ENCODE measurements around the gene CFAP20DC. TPM values are rescaled to one million over a fixed set of nuclear protein-coding genes. Genes with fewer than 3 reads are reported as not detected.

CFAP20DC gene
- total RNA-seq, 1 donor = 2.2 TPM

DNA sequence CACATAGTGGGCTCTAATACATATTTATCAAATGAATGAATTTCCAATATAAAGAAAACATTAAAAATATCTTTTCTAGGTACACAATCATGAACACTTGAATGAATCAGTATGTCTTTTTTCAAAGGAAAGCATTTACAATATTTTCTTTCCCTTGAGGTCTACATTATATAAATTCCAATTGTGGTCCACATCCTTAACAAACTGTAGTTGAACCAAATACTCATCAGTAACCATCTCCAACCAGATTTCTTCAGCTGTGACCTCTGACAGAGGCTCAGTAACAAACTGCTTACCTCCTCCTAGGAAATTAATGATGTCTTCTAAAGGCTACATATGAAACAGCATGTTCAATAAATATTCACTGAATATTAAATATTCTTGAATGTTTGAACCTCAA, 58.8 kb downstream of the CFAP20DC start:
- Histone ChIP-seq H3K36me3 (ENCODE audit: insufficient read depth, low read length) (no peaks in the 10 kb centered on the region), H3K4me1 (ENCODE audit: insufficient read depth, low read length) (peaks cover 16% of the 10 kb centered on the region), H3K4me2 (ENCODE audit: insufficient read depth, low read length) (no peak overlapping the region), H3K4me3 (ENCODE audit: insufficient read depth, low read length) (no peak overlapping the region), H3K27ac (ENCODE audit: low read depth, low read length) (no peak overlapping the region), H3K79me2 (ENCODE audit: insufficient read depth, low read length) (no peaks in the 10 kb centered on the region), H4K20me1 (ENCODE audit: insufficient read depth, low read length) (no peaks in the 10 kb centered on the region), H3K27me3 (ENCODE audit: insufficient read depth, low read length) (no peaks in the 10 kb centered on the region), H3K9me3 (ENCODE audit: low read depth, low read length) (no peaks in the 10 kb centered on the region), H2AFZ (ENCODE audit: low read length) (no peak overlapping the region)
- TF ChIP-seq CTCF (IDR thresholded peaks at IDR 0.05; ENCODE audit: extremely low read depth, low read depth, low read length) = no peak
- DNase-seq (ENCODE audit: insufficient read length, low spot score, missing footprints) = peak; percentile 6

DNA sequence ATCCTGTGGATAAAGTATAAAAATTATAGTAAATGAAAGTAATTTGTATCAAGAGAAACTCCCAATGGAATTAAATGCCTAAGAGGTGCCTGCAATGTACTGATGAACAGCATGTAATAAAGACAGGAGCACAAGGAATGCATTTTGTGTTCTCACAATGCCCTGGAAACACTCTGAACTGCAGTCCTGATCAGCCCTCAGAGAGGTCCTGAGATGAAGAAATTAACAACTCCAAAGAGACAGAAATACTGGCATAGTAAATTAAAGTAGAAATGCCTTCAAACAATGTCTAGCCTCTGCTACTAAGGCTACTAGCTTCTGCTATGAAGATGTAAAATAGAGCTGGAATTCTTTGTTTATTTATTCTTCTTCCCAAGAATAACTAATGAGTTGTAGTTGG, 59.9 kb downstream of the CFAP20DC start:
- H3K4me1 ChIP-seq (ENCODE audit: insufficient read depth, low read length) = peaks cover 16% of the 10 kb centered on the region
- H3K36me3 ChIP-seq (ENCODE audit: insufficient read depth, low read length) = no peaks in the 10 kb centered on the region
- no peak overlapping the region for H3K4me2 ChIP-seq (ENCODE audit: insufficient read depth, low read length)
- no peak for TF ChIP-seq CTCF (IDR thresholded peaks at IDR 0.05; ENCODE audit: extremely low read depth, low read depth, low read length)
- H3K79me2 ChIP-seq (ENCODE audit: insufficient read depth, low read length) = no peaks in the 10 kb centered on the region
- peak overlapping the region; percentile 2 for H2AFZ ChIP-seq (ENCODE audit: low read length)
- H3K4me3 ChIP-seq (ENCODE audit: insufficient read depth, low read length) = no peak overlapping the region
- H3K27ac ChIP-seq (ENCODE audit: low read depth, low read length) = peak overlapping the region; percentile 20
- no peaks in the 10 kb centered on the region for H4K20me1 ChIP-seq (ENCODE audit: insufficient read depth, low read length)
- no peaks in the 10 kb centered on the region for H3K9me3 ChIP-seq (ENCODE audit: low read depth, low read length)
- DNase-seq (ENCODE audit: insufficient read length, low spot score, missing footprints) = no peak
- no peaks in the 10 kb centered on the region for H3K27me3 ChIP-seq (ENCODE audit: insufficient read depth, low read length)

DNA sequence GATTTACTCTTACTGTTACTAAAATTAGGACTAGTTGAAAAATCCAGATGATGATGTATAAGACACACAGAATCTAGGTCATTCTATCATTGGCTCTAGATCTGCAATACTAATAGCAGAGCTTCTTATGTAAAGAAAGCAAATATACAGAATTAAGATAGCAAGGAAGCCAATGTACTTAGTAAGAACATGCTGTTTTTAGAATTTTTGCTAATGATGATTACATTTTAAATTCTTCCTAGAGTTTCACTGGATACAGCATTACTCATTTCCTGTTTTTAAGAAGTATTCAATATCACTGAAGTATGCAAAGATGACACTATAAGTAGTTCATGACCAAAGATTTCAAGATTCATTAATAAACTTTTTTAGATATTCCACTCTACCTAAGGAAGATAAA, 60.7 kb downstream of the CFAP20DC start:
- Histone ChIP-seq H3K4me1 (ENCODE audit: insufficient read depth, low read length) (peaks cover 18% of the 10 kb centered on the region), H3K27ac (ENCODE audit: low read depth, low read length) (no peak overlapping the region), H3K27me3 (ENCODE audit: insufficient read depth, low read length) (no peaks in the 10 kb centered on the region), H3K79me2 (ENCODE audit: insufficient read depth, low read length) (no peaks in the 10 kb centered on the region), H4K20me1 (ENCODE audit: insufficient read depth, low read length) (no peaks in the 10 kb centered on the region), H3K9me3 (ENCODE audit: low read depth, low read length) (no peaks in the 10 kb centered on the region), H3K4me2 (ENCODE audit: insufficient read depth, low read length) (no peak overlapping the region), H3K36me3 (ENCODE audit: insufficient read depth, low read length) (no peaks in the 10 kb centered on the region), H3K4me3 (ENCODE audit: insufficient read depth, low read length) (no peak overlapping the region), H2AFZ (ENCODE audit: low read length) (no peak overlapping the region)
- DNase-seq (ENCODE audit: insufficient read length, low spot score, missing footprints) = peak; percentile 65
- TF ChIP-seq CTCF (IDR thresholded peaks at IDR 0.05; ENCODE audit: extremely low read depth, low read depth, low read length) = no peak

GRCh38 chr3:58988041-58988440, 61.8 kb downstream of the CFAP20DC start:
- TF ChIP-seq CTCF (IDR thresholded peaks at IDR 0.05; ENCODE audit: extremely low read depth, low read depth, low read length) = no peak
- no peak for DNase-seq (ENCODE audit: insufficient read length, low spot score, missing footprints)
- Histone ChIP-seq H3K36me3 (ENCODE audit: insufficient read depth, low read length) (no peaks in the 10 kb centered on the region), H4K20me1 (ENCODE audit: insufficient read depth, low read length) (no peaks in the 10 kb centered on the region), H3K4me2 (ENCODE audit: insufficient read depth, low read length) (no peak overlapping the region), H2AFZ (ENCODE audit: low read length) (no peak overlapping the region), H3K4me1 (ENCODE audit: insufficient read depth, low read length) (peaks cover 20% of the 10 kb centered on the region), H3K4me3 (ENCODE audit: insufficient read depth, low read length) (no peak overlapping the region), H3K27ac (ENCODE audit: low read depth, low read length) (no peak overlapping the region), H3K79me2 (ENCODE audit: insufficient read depth, low read length) (no peaks in the 10 kb centered on the region), H3K9me3 (ENCODE audit: low read depth, low read length) (no peaks in the 10 kb centered on the region), H3K27me3 (ENCODE audit: insufficient read depth, low read length) (no peaks in the 10 kb centered on the region)
